Fibroblast of the conjunctiva (primary cell): ENCODE results near the gene SLC23A3.

Experiments used
- DNase-seq: peaks from one replicate; pipeline ENCODE4 v3.0.0-alpha.2; 2010; ENCODE audit warnings: low read depth

The SLC23A3 gene

DNA sequence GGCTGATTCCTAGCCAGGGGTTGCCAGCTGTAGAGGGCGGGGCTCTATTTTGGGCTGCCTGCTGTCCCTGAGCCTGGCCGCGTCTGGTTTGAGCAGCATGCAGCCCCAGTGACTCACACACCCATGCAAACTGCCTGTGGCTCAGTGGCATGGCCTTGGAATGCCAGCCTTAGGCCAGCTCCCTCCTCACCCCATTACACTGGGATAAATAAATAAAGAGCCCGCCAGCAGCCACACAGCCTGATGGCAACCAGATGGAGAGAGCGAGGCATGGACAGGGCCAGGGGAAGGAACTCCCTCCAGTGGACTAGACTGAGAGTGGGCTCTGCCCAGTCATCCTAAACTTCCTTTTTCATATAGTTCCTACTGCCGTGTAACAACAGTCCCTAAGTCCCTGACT, 27.5 kb downstream of the SLC23A3 start:
- peak; percentile 65 for DNase-seq

DNA sequence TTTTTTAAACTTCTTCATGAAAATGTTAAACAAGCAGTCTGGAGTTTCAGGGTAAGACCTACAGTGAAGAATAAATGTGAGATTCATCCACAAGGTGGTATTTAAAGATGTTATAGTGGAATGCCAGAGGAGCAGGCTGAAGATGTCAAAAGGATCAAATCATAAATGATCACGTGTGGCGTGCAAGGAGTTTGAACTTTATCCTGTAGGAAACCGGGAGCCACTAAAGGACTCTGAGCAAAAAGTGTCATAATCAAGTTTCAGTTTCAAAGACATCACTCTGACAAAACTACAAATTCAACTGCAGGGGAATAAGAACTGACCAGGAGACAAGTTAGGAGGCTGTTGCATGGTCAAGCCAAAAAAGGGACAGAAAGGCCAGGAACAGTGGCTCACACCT, 29.1 kb downstream of the SLC23A3 start:
- no peak for DNase-seq

DNA sequence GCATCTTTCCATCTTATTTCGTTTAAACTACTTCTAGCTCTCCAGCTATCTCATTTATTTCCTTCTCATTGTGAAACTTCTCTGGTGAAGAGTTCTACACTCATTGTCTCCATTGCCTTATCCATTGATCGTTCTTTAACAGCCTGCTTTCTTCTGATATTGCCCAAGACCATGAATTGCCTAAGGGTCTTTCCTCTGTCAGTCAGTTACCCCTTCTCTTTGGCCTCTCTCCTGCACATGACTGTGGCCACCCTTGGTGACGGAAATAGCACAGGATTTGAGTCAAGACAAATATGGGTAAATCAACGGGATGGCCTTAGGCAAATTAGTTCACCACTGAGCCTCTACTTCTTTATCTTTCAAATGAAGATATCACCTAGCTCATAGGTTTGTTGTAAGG, 35.9 kb downstream of the SLC23A3 start:
- DNase-seq, result no peak

DNA sequence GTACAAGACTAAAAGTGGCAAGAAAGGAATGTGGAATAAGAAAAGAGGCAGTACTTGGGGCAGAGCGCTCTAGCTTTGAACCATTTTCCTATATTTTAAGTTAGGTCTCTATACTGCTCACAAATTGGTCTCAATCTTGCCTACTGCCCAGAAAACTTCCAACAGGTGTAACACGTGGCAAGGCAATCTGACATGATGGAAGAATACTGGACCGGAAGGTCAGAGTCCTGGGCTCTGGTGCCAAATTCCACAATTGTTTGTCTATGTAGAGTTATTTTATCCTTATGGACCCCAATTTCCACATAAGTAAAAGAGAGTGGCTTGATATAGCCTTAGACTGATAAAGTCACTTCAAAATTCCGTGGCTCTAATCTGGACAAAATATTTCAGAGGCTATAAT, 38.1 kb downstream of the SLC23A3 start:
- DNase-seq, result no peak

DNA sequence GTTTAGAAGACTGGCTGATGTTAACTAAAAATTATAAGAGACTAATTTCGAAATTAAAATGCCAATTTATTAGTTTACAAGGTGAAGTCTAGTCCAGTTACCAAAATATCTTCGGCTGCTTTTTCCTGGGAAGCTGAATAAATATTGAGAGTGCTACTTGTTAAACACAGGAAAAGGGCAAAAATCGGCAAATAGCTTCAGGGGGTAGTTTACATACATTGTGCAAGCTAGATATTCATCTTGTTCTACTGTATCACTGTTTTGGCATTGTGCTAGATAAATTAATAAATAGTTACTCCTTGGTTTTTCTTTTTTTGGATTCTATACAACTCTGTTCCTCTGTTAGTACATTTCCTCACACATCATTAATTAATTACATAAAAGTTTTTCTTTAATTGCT, 38.5 kb downstream of the SLC23A3 start:
- DNase-seq, result no peak

DNA sequence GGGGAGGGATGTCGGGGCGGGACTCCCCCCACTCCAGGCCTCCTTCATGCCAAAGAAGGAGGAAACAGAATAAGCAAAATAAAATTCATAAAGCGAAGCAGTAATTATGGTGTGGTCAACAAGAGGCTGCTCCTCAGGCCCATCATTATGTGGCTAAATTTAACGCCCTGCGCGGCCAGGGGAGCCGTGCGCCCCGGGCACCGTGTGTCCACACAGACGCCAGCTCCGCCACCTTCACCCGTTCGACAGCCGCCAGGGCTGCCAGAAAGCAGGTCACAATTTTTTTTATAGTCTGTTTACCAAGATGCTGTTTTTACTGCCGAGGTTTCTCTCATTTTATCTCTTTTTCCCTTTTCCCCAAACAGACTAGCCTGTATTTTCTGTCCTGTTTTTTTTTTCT, 40.2 kb downstream of the SLC23A3 start:
- DNase-seq, result no peak

DNA sequence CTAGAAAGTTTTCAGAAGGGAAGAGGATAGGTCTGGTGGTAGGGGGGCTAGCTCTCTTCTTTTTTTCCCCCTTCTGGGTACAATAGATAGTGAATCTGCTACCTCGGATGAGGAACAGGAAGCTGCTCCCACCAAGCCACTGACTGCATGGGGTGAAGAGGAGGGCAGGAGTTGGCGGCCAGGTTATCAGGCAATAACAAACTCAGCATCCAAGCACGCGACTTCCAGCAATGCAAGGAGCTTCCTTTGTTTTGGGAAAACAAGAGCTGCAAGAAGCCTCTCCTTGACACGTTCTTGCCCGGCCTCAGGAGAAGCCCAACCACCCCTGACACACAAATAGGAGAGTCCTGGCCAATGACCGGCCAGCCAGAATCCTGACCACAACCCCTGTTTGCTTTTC, 41.4 kb downstream of the SLC23A3 start:
- no peak for DNase-seq

DNA sequence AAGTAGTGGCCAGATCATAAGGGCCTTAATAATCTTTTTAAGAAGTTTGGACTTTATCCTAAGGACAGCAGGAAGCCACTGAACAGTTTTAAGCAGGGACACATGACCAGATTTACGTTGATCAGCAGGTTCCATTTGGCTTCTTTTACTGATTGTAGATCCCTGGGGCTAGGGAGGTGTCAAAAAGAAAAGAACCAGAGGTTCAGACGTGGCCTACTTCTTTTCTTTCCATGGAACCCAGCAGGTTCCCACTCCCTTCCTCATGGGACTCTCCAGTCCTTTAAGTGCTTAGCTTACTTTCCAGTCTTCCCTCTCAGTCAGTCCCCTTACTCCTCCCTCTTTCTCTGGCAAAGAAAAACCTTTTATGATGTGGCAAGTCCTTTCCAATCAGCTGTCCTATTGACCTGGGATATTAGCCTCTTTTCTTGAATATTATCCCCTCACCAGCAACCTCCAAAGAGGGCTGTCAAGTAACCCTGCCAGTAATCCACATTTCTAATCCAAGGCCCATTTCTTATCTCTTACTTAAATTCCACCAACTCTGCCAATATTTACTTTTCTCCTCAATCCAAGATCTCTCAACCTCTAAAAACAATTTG, 42.7 kb downstream of the SLC23A3 start:
- DNase-seq, result no peak

DNA sequence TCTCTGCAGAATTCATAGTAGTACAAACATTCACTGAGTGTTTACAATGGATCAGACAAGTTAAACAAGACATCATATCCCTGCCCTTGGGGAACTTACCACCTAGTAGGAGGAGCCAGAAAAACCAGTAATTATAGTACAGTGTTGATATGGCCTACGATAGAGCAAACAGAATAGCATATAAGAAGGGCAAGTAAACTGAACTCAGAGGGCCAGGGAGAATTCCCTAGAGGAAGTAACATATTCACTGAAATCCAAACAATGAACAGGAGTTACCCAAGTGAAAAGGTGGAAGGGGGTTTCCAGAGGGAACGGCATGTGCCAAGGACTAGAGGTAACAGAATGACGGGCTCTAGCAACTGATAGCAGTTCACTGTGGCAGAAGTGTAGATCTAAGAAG, 43.3 kb downstream of the SLC23A3 start:
- no peak for DNase-seq

DNA sequence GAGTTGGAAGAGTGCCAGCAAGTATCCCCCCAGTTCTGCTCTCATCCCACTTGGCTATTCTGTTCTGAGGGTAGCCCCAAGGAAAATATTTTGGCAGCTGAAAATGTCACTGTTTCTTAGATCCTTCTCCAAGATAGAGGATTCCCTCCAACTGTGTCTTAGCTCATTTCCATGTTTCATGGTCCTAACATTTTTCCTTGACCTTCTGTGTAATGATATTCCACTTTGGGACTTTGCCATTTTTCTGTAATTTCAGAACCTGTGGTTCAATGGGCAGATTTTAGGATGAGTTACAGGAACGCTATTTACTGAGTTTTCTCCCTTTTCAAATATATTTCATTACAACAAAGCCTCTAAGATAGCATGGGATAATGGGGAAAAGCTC, 44.0 kb downstream of the SLC23A3 start:
- no peak for DNase-seq

DNA sequence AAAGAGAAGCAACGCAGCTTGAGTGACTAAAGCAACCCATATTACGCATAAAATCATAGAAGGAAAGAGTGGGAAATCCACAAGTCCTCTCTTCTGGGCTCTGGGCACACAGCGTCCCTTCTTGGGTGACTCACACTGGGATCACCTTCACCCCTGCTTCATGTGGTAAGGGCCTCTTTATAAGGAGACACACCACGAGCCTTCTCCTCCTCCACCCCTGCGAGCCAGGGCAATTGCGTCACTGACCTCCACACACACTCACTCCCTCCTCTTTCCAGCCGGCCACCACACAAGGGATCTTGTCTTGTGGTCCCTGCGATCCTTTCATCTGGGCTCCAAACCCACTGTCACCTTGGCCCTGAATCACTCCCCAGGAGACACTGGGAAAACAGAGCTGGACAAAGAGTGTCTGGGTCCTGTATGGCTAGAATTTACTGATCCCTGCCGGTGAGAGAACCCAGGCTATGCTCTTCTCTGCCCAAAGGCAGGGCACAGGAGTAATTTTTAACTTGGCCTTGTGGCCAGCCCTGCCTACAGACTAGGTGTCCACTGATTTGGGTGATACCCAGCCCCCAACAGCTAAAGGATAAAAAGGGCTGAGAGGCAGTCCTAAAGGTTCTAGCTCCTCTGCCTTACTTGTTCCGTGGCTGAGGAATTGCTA, 44.5 kb downstream of the SLC23A3 start:
- DNase-seq, result peak; percentile 69

DNA sequence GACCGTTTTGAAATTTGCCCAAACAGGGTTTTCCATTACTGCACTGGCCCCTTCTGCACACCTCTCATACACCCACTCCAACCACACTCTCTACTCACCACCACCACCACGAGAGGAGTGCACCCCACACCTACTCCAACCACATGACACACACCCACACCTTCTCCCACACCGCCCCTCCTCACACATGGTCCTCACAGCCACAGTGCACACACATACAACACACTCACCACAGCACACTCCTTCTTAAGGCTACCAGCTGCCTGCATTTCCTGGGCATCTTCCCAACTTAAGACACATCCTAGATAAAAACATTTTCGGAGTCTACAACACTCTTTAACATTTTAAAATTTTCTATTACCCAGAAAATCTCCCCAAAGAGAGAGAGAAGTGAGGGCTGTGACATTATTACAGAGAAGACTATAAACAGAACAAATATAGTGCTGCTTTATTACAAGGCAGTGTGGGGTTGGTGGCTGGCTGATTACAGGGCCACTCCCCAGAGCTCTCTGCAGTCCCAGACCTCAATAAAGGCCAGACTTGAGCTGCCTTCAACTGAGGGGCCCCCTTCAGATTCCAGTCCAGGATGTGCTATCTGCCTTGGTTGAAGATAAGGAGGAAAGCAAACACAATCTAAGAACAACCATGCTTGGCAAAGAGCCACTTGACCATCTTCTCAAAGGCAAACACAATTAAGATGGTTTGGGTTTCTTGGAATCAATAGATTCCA, 45.3 kb downstream of the SLC23A3 start:
- DNase-seq, result no peak

DNA sequence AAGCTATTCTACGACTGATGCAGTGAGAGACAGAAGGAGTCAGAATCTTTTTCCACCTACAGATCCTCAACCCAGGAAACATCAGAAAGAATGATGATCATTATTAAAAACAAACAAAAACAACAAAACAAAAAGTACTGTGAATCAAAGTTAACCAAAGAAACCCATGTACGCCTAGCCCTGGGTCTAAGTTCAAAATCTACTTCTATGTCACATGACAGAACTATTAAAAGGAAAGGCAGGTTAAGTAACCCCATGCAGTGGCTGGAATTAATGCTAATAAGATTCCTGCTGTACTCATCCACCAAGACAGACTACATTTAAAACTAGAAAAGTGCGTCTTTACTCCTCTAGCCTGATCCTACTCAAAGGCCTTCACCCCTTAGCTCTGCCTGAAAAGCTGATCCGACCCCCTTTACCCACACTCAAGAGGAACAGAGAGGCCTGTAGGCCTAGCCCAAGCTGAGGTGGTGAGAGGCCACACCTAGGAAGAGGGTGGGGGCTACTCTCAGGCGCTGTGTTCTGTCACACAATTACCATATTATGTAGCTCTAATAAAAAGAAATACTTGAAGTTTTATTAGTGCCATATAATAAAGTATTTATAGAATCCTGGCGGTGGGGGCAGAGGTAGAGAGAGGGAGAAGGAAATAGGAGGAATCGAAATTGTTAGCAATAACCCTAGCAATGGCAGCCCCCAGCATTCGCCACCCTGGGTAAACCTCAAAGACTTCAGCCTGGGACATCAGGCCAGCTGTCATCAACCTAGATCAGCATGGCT, 46.3 kb downstream of the SLC23A3 start:
- no peak for DNase-seq

DNA sequence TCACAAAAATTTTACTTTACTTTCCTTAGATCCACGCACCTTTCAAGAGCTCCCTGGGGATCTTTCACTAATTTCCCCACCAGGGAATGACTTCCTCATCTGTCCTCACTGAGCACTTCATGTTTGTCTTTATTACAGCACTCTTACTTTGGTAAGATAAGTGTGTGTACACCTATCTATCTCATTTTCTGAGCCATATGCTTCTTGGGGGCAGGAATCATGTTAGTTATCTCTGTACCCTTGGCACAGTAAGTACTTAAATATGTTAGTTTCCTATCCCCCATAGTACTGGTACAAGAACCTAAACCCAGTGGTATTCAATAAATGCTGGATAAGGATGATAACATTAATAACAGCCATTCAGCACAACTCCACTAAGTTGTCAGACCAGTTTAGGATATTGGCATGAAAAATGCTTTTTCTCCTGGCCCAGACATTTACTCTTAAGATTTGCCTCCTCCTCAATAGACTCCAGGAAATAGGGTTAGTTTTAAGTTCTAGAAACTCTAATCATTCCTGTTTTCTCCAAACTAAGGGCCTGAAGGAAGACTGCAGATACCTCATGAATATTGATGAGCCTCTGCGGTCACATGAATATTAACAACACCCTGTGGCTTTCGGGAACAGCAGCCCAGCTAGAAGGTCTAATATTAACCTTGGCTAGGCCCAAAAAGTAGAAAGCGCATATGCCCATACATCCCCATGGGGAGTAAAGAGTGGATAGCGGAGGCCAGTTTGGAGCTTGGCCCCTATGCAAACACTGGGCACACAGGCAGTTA, 47.4 kb downstream of the SLC23A3 start:
- DNase-seq, result no peak

DNA sequence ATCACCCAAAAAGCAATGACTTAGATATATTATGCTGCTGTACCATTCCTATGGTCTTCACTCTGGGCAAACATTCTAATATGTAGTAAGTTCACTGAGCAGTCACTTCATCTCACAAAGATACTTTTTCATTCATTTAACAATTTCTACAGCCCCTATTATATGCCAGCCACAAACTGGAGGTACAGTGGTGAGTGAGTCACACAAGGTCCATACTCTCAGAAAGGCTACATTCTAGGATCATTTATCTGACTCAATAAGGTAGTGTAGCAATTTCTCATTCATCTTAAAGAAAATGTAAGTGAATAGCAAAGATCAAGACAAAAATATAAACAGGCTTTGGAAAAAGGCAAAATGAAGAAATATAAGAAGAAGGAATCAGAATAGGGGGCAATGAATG, 49.7 kb downstream of the SLC23A3 start:
- DNase-seq, result no peak

DNA sequence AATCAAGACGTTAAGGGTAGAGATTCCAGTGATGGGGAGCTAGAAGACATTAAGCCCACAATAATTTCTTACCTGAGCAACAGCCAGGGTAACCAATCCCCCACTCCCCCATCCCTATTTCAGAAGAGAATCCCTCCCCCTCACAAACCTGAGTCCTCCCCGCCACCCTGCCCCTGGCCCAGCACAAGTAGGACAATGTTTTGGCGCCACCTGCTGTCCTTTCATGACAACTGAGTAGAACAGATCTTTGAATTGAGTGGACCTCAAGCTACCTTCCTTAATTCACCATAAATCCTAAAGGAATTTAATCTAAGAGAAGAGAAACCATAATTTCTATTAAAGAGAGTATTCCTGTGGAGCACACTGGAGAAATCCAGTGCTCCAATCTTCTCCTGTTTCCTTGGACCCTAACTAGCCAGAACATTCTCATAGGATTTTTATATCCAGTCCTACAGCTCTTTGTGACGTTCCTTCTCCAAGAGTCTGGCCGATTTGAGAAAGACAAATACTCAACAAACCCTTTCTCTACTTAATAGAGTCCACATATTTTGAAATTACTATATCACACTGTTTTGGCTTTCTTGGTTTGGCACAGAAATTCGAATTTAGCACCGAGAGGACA, 50.3 kb downstream of the SLC23A3 start:
- peak; percentile 38 for DNase-seq

DNA sequence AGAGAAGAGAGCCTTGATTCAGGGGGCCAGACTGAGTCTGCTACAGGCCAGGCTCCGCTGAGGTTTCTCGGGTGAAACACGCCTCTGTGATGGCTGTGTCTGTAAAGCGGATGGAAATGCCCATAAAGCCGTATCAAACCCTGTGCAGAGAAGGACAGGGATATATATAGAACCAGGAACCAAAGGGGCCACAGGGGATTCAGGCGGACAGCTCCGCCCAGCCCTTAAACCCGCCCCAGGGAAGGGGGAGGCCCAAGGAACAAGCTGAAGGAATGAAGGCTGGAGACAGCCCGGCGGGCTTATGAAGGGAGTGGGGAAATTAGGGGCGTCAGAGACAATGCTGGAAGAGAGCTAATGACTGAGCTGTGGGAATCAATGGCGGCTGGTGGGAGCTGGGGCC, 51.3 kb downstream of the SLC23A3 start:
- no peak for DNase-seq

DNA sequence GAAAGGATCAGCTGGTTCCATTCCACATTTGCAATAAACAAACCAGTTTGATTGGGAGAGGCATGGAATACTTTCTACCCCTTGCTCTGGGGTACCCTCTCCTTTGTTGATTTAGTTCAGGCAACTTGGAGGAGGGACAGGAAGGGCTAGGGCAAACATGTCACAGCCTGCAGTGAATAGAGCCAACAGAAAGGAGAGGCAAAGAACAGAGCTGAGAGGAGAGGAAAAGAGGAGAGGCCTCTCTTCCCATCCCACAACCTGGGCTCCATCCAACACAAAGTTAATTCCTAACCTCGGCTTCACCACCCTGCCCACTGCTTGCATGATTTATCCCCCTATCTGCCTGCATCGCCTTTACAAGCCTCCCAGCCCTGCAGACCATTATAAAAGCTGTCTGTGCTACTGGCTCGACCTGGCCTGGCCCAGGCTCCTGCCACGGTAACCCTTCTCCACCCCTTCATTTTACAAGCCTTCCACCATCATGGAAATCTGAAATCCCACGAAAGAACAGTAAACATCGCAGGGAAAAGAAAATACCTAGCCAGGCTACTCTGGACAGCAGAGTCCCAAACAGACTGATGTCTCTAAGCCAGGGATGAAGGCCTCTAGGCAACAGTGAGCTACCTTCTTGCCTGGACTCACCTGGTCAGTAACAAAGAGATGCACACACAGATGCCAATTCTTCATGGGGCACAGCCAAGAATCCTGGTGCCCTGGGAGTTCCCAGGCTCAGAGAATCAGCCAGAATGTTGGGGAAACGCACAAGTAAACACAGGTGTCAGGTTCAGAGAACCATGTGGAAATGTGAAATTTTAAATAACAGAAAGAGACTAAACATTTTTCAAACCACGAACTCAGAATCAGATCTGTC, 52.8 kb downstream of the SLC23A3 start:
- no peak for DNase-seq

DNA sequence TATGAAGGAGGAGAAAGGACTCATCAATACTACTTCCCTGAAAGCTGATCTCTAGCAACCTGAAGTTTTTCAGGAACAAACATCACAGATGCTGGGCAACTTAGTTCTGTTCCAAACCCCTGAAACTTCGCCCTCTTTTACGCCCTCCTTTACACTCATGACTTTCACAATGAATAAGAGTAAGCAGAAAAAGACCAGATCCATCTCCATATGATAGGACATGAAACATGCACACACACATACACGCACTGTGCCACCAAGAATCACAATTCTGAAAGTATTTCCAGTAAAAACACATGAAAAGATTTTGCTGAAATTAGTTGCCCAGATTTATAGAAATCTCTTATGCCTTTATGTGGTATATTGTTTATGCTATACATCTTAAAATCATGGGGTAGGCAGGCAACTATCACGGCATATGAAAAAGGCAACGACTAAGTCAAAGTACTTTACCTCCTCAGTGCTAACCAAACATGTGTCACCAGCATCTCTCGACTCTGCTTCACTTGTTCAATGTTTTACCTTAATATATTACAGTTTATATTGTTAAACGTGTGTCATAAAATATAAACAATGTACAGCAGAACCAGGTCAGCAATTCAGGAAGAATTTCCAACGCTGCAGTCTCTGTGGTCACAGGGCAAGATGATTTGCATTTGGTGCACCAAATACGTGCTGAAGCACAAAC, 57.0 kb downstream of the SLC23A3 start:
- no peak for DNase-seq

DNA sequence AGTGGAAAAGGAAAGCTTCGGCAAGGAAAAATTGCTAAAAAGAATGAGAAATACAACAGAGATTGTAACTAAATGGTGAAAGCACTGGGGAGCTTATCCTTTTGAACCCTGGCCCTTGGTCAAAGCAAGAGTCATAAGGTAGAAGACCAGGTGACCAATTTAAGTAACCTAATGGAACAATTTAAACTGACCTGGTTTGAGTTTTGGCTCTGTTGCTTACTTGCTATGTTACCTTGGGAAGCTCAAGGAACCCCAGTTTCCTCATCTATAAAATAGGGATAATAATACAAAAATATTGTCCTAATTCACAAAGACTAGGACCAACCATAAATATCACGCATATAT, 57.8 kb downstream of the SLC23A3 start:
- no peak for DNase-seq
